NCI-H82 treated with DMSO at 0.1 percent for 48 hours (cell line): ENCODE data around the gene TTC9C.
A peak's percentile ranks its signal among the peaks of the same experiment; 100 is the strongest.
"Not testable (repeated sequence)": the region's sequence is repeated elsewhere in the genome, so short reads cannot be mapped to it uniquely, and the experiment has no call there.

Experiments
- DNase-seq: peaks from one replicate; lab custom pipeline; 2025; ENCODE audit not compliant: unreplicated experiment; lab: John Stamatoyannopoulos, UW

Gene TTC9C

GRCh38 chr11:62749931-62750330 lies 21.6 kb downstream of the TTC9C start:
- DNase-seq, result not testable (repeated sequence)

- no peak for DNase-seq
Measured at GRCh38 chr11:62752177-62752785, 24.0 kb downstream of the TTC9C start.

- no peak for DNase-seq
Measured at GRCh38 chr11:62752994-62753735, 24.9 kb downstream of the TTC9C start.

GRCh38 chr11:62753736-62754603 lies 25.7 kb downstream of the TTC9C start, which contains the start of gene ZBTB3:
TSS of gene ZBTB3 (minus strand) at chr11:62754160. CDS start at chr11:62753664, 496 bp downstream.
- DNase-seq, result peak; percentile 98

- DNase-seq, result no peak
Measured at GRCh38 chr11:62755086-62755615, 26.9 kb downstream of the TTC9C start.

GRCh38 chr11:62757846-62758788 lies 29.8 kb downstream of the TTC9C start:
- DNase-seq, result no peak

GRCh38 chr11:62760867-62761227 lies 32.6 kb downstream of the TTC9C start:
- DNase-seq, result not testable (repeated sequence)

- no peak for DNase-seq
Measured at GRCh38 chr11:62770778-62771143, 42.5 kb downstream of the TTC9C start.

- peak; percentile 88 for DNase-seq
Measured at GRCh38 chr11:62771144-62772021, 43.1 kb downstream of the TTC9C start, which contains the start of gene TAF6L. TSS of gene TAF6L (plus strand) at chr11:62771396. CDS start at chr11:62775784, 4,388 bp downstream.

GRCh38 chr11:62774407-62774806 lies 46.1 kb downstream of the TTC9C start:
- DNase-seq, result no peak

- DNase-seq, result no peak
Measured at GRCh38 chr11:62775646-62776045, 47.4 kb downstream of the TTC9C start.

- no peak for DNase-seq
Measured at GRCh38 chr11:62777389-62777788, 49.1 kb downstream of the TTC9C start.

GRCh38 chr11:62778441-62778840 lies 50.2 kb downstream of the TTC9C start:
- no peak for DNase-seq

- no peak for DNase-seq
Measured at GRCh38 chr11:62782753-62783152, 54.5 kb downstream of the TTC9C start.

- peak; percentile 53 for DNase-seq
Measured at GRCh38 chr11:62786318-62787004, 58.2 kb downstream of the TTC9C start.

GRCh38 chr11:62787005-62787759 lies 58.9 kb downstream of the TTC9C start, which contains the start of gene TMEM179B:
TSS of gene TMEM179B (plus strand) at chr11:62787402. CDS start at chr11:62787432, 30 bp downstream.
- DNase-seq, result peak; percentile 88
